ENCODE data around the gene INPP1. TPM values are rescaled to one million over a fixed set of nuclear protein-coding genes. Genes with fewer than 3 reads are reported as not detected.

INPP1 gene
- total and polyA plus RNA-seq, 2 of the 8 experiments (the other 6 are each of a cell fraction or from before 2014, with no cell fraction given): 0.88 to 3.0 TPM

- no peak overlapping the region for H3K18ac ChIP-seq (ENCODE audit: extremely low read depth, low read length)
- H3K27ac ChIP-seq (ENCODE audit: low read depth, low read length): no peak overlapping the region
- H4K5ac ChIP-seq (ENCODE audit: insufficient read length, low read depth, low read length): no peak overlapping the region
- no peaks in the 10 kb centered on the region for H3K9me3 ChIP-seq (ENCODE audit: insufficient read depth in 2 of 2, low read depth in 1 of 2, low read length in 1 of 2)
- H3K14ac ChIP-seq (ENCODE audit: insufficient read length): no peak overlapping the region
- H3K23me2 ChIP-seq (ENCODE audit: low read depth, low read length): no peaks in the 10 kb centered on the region
- peaks cover 0 to 2% (median 0%) of the 10 kb centered on the region in 4 experiments; a peak in 1 of 7 replicates for H3K4me1 ChIP-seq (replicated peaks in 1 of 4; ENCODE audit: control insufficient read depth in 3 of 4, insufficient read depth in 4 of 4, low read length in 3 of 4)
- H4K20me1 ChIP-seq (replicated peaks in 1 of 2; ENCODE audit: control insufficient read depth in 1 of 2, insufficient read depth in 2 of 2, low read length in 2 of 2): no peaks in the 10 kb centered on the region
- no peak overlapping the region for H3K4me3 ChIP-seq (ENCODE audit: extremely low read depth in 1 of 4, insufficient read depth in 2 of 4, low read depth in 3 of 4, low read length in 4 of 4)
- no peaks in the 10 kb centered on the region; the same call in 1 of the 2 replicates for H3K79me1 ChIP-seq (ENCODE audit: low read depth, low read length)
- H3K9ac ChIP-seq (replicated peaks in 1 of 4; ENCODE audit: extremely low read depth in 1 of 4, low read depth in 3 of 4, low read length in 3 of 4): no peak overlapping the region
- H3K23ac ChIP-seq (ENCODE audit: insufficient read length): no peak overlapping the region
- 91% methylated on average over 1 of the region's 1 CpG; no CpG with 5 or more reads in 1 of the 2 experiments for WGBS, 2 experiments (ENCODE audit: extremely low coverage in 1 of 2, insufficient coverage in 1 of 2, insufficient read length in 1 of 2, insufficient replicate concordance in 2 of 2, low coverage in 1 of 2, low lambda C conversion rate in 2 of 2, missing lambda C conversion rate in 1 of 2)
- no peak overlapping the region for H4K8ac ChIP-seq (ENCODE audit: extremely low read depth, insufficient read depth, low read length)
- no peak overlapping the region for H4K91ac ChIP-seq (replicated peaks; ENCODE audit: insufficient read length, low read length)
- H2BK20ac ChIP-seq (ENCODE audit: low read length): no peak overlapping the region
- no peak overlapping the region for H2BK120ac ChIP-seq (replicated peaks; ENCODE audit: low read depth, low read length)
- H3K79me2 ChIP-seq (ENCODE audit: control insufficient read depth in 1 of 2, insufficient read depth in 2 of 2, low read length in 2 of 2): peaks cover 0 to 5% of the 10 kb centered on the region in 2 experiments; a peak in 1 of 4 replicates
- H3K4ac ChIP-seq (replicated peaks; ENCODE audit: insufficient read length, low read depth, low read length): no peak overlapping the region
- FAIRE-seq: no peak
- peaks cover 0 to 5% (median 0%) of the 10 kb centered on the region in 4 experiments; a peak in 4 of 8 replicates for H3K36me3 ChIP-seq (ENCODE audit: control insufficient read depth in 2 of 4, insufficient read depth in 4 of 4, low read length in 3 of 4)
- no peak overlapping the region for H2AFZ ChIP-seq (ENCODE audit: low read length)
- H3K4me2 ChIP-seq (ENCODE audit: insufficient read depth in 1 of 2, low read depth in 2 of 2, low read length in 2 of 2): no peak overlapping the region
- H3K27me3 ChIP-seq (replicated peaks in 1 of 4; ENCODE audit: control insufficient read depth in 3 of 4, extremely low read depth in 1 of 4, insufficient read depth in 3 of 4, low read length in 3 of 4): no peaks in the 10 kb centered on the region
- CTCF ChIA-PET (ENCODE audit: partially characterized antibody): interaction anchor here (1.3 to 2.2 kb wide), 2 partner anchors 13 to 22 kb away, joined by 5 to 11 read pairs; no protein-coding TSS in a partner anchor
- POLR2A ChIA-PET (ENCODE audit: partially characterized antibody): no interaction called here
- H2BK5ac ChIP-seq (ENCODE audit: low read depth, low read length): no peak overlapping the region
- no peak overlapping the region for H2BK15ac ChIP-seq (ENCODE audit: low read length)
- no peak for DNase-seq (ENCODE audit: low read depth in 1 of 2, low spot score in 2 of 2)
- no peak overlapping the region for H2AK5ac ChIP-seq (ENCODE audit: low read depth, low read length)
- no peak overlapping the region for H2BK12ac ChIP-seq (ENCODE audit: low read depth, low read length)
- H3K56ac ChIP-seq (replicated peaks; ENCODE audit: insufficient read length, low read depth, low read length): no peak overlapping the region
- no peak for TF ChIP-seq EP300 (IDR thresholded peaks at IDR 0.05; ENCODE audit: borderline replicate concordance in 1 of 2, low read depth in 2 of 2, low read length in 2 of 2)
- no peak for TF ChIP-seq SAP30 (IDR thresholded peaks at IDR 0.05; ENCODE audit: insufficient read depth, insufficient replicate concordance, low read length)
- no peak for TF ChIP-seq CBX5 (IDR thresholded peaks at IDR 0.05; ENCODE audit: low read depth, low read length)
- no peak for TF ChIP-seq ZNF274 (IDR thresholded peaks at IDR 0.05; ENCODE audit: borderline replicate concordance, extremely low read depth, low read length)
- TF ChIP-seq SIN3A (conservative IDR thresholded peaks at IDR 0.05 in 1 of 2, IDR thresholded peaks at IDR 0.05 in 1 of 2; ENCODE audit: low read depth in 1 of 2, low read length in 2 of 2): no peak
- TF ChIP-seq KDM5A (IDR thresholded peaks at IDR 0.05; ENCODE audit: low read length): no peak
- TF ChIP-seq ASH2L (IDR thresholded peaks at IDR 0.05; ENCODE audit: low read length): no peak
- TF ChIP-seq TBP (IDR thresholded peaks at IDR 0.05; ENCODE audit: low read depth, low read length): no peak
- TF ChIP-seq POU5F1 (IDR thresholded peaks at IDR 0.05; ENCODE audit: low read depth, low read length): no peak
- TF ChIP-seq EGR1 (IDR thresholded peaks at IDR 0.05; ENCODE audit: borderline replicate concordance, low read depth, low read length): no peak
- no peak for TF ChIP-seq CTCF (IDR thresholded peaks at IDR 0.05; ENCODE audit: control extremely low read depth in 1 of 3, insufficient read depth in 1 of 3, low read depth in 1 of 3, low read length in 3 of 3)
Observed at GRCh38 chr2:190302052-190302451, 41.3 kb upstream of the INPP1 start.

Measured in H1 (cell line).